HepG2 (cell line): Measurements from ENCODE around the gene LPXN. TPM values are rescaled to one million over a fixed set of nuclear protein-coding genes. Genes with fewer than 3 reads are reported as not detected.

Source experiments
- ATF5 ChIP-seq: sonication (generic); formaldehyde crosslinking; IDR thresholded peaks from 2 replicates; pipeline ENCODE4 v1.4.0; 2020; ENCODE audit warnings: mild to moderate bottlenecking, low read depth, missing genetic modification reagents
- CENPT ChIP-seq: sonication (generic); formaldehyde crosslinking; IDR thresholded peaks from 2 replicates; pipeline ENCODE4 v1.8.0; 2022; ENCODE audit warnings: low read depth, mild to moderate bottlenecking, moderate library complexity, missing genetic modification reagents
- HNRNPUL1 ChIP-seq: fragments of 200-400 bp; formaldehyde crosslinking; IDR thresholded peaks from 2 replicates; pipeline ENCODE4 v1.6.1; 2017; ENCODE audit warnings: low read depth, mild to moderate bottlenecking, low read length, moderate library complexity
- KDM5B ChIP-seq: sonication (generic); formaldehyde crosslinking; IDR thresholded peaks from 2 replicates; pipeline ENCODE4 v1.4.0; 2020; ENCODE audit warnings: missing genetic modification reagents, mild to moderate bottlenecking, borderline replicate concordance
- MBD4 ChIP-seq: IDR thresholded peaks from 2 replicates; pipeline ENCODE4 v1.6.1; 2012; ENCODE audit warnings: low read length, inconsistent platforms, borderline replicate concordance
- MIER3 ChIP-seq: IDR thresholded peaks from 2 replicates; pipeline ENCODE4 v1.6.1; 2016; ENCODE audit warnings: missing compliant biosample characterization, borderline replicate concordance
- MTA3 ChIP-seq: sonication (generic); formaldehyde crosslinking; IDR thresholded peaks from 2 replicates; pipeline ENCODE4 v1.4.0; 2020; ENCODE audit warnings: missing genetic modification reagents
- MYPOP ChIP-seq: sonication (generic); formaldehyde crosslinking; IDR thresholded peaks from 2 replicates; pipeline ENCODE4 v1.8.1; 2023; ENCODE audit warnings: mild to moderate bottlenecking, moderate library complexity, missing genetic modification reagents
- NR0B2 ChIP-seq: sonication (generic); formaldehyde crosslinking; IDR thresholded peaks from 2 replicates; pipeline ENCODE4 v1.4.0; 2020; ENCODE audit warnings: mild to moderate bottlenecking, missing genetic modification reagents
- SMC3 ChIP-seq: IDR thresholded peaks from 2 replicates; pipeline ENCODE4 v1.6.1; 2011; ENCODE audit warnings: low read length, improper control_type of control experiment
- SP5 ChIP-seq: IDR thresholded peaks from 2 replicates; pipeline ENCODE4 v1.6.1; 2016; ENCODE audit warnings: low read depth, borderline replicate concordance
- TCF7L2 ChIP-seq: IDR thresholded peaks from 2 replicates; pipeline ENCODE4 v1.6.1; 2011; ENCODE audit warnings: mild to moderate bottlenecking, low read depth, low read length, moderate library complexity
- ZNF12 ChIP-seq: sonication (generic); formaldehyde crosslinking; IDR thresholded peaks from 2 replicates; pipeline ENCODE4 v1.5.0; 2020; ENCODE audit warnings: missing genetic modification reagents
- ZNF253 ChIP-seq: sonication (generic); formaldehyde crosslinking; IDR thresholded peaks from 2 replicates; pipeline ENCODE4 v1.8.0; 2022; ENCODE audit warnings: mild to moderate bottlenecking, missing genetic modification reagents, borderline replicate concordance
- ZNF264 ChIP-seq: sonication (generic); formaldehyde crosslinking; IDR thresholded peaks from 2 replicates; pipeline ENCODE4 v1.4.0; 2020; ENCODE audit warnings: missing genetic modification reagents
- ZNF276 ChIP-seq: sonication (generic); formaldehyde crosslinking; IDR thresholded peaks from 2 replicates; pipeline ENCODE4 v1.4.0; 2020; ENCODE audit warnings: mild to moderate bottlenecking, low read depth, missing genetic modification reagents
- ZNF577 ChIP-seq: sonication (generic); formaldehyde crosslinking; IDR thresholded peaks from 2 replicates; pipeline ENCODE4 v1.4.0; 2020; ENCODE audit warnings: mild to moderate bottlenecking, low read depth, missing genetic modification reagents, borderline replicate concordance
- ZNF616 ChIP-seq: sonication (generic); formaldehyde crosslinking; IDR thresholded peaks from 2 replicates; pipeline ENCODE4 v1.5.0; 2020; ENCODE audit warnings: low read depth, mild to moderate bottlenecking, missing genetic modification reagents
- ZNF747 ChIP-seq: sonication (generic); formaldehyde crosslinking; IDR thresholded peaks from 2 replicates; pipeline ENCODE4 v1.8.1; 2023; ENCODE audit warnings: missing genetic modification reagents, mild to moderate bottlenecking, borderline replicate concordance
- ZSCAN31 ChIP-seq: sonication (generic); formaldehyde crosslinking; IDR thresholded peaks from 2 replicates; pipeline ENCODE4 v1.5.0; 2020; ENCODE audit warnings: low read depth, mild to moderate bottlenecking, missing genetic modification reagents
- polyA plus RNA-seq, 8 experiments: library from polyadenylated mRNA; depleted of rRNA in 3 of 8; stranded (reverse) in 7 of 8; unstranded in 1 of 8; fragments of >200 nt; fragmentation: Illumina TruSeq in 4 of 8; extraction: Trizol in 4 of 8; gene quantifications; 2 replicates each; pipeline versions ENCODE4 v1.2.1 to v1.2.3, GENCODE V29; 2011 to 2016; ENCODE audit warnings: low read depth in 4 of 8, missing spikeins in 1 of 8, mixed read lengths in 1 of 8; ENCODE audit not compliant: insufficient read depth in 1 of 8
- total RNA-seq, 5 experiments: library from RNA; depleted of rRNA; stranded (reverse); fragments of >200 nt; fragmentation: Illumina TruSeq; extraction: Trizol; gene quantifications; 2 replicates each; pipeline ENCODE4 v1.2.3, GENCODE V29; 2016; ENCODE audit warnings: low read depth in 1 of 5
- TF ChIP-seq, protein P1 (sequence below): sonication (generic); formaldehyde crosslinking; IDR thresholded peaks from 2 replicates; pipeline ENCODE4 v1.5.1; 2020; ENCODE audit warnings: missing genetic modification reagents, mild to moderate bottlenecking, borderline replicate concordance
- TF ChIP-seq, protein P2 (sequence below): sonication (generic); formaldehyde crosslinking; IDR thresholded peaks from 2 replicates; pipeline ENCODE4 v1.5.1; 2020; ENCODE audit warnings: missing genetic modification reagents, mild to moderate bottlenecking, borderline replicate concordance

The LPXN gene
- total and polyA plus RNA-seq, 2 of the 13 experiments (the other 11 are each of a cell fraction or from before 2014, with no cell fraction given): 1.7 to 3.5 TPM

DNA sequence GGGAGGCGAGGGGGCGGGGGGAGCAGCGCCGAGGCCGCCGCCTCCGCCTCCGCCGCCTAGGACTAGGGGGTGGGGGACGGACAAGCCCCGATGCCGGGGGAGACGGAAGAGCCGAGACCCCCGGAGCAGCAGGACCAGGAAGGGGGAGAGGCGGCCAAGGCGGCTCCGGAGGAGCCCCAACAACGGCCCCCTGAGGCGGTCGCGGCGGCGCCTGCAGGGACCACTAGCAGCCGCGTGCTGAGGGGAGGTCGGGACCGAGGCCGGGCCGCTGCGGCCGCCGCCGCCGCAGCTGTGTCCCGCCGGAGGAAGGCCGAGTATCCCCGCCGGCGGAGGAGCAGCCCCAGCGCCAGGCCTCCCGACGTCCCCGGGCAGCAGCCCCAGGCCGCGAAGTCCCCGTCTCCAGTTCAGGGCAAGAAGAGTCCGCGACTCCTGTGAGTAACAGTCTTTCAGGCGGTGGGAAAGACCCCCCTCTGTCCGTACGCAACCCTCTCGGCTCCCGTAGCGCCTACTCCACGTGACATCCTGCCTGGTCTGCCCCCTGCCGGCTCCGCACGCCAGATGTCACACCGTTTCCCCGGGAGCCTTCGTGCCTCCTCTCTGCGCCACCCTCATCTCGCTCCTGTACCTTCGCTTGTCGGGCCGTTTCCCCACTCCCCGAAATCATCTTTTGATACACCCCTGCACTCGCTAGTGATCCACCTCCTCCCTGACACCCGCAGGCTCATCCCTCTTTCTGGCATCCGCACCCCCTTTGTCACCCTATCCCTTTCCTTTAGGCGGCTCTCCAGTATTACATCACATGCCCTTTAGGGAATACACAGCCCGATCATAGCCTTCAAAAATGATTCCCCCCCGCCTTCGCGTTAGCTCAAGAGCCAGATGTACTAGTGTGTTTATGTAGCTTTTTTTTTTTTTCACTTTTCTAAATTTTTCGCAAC lies 3.8 kb upstream of the LPXN start (continued):
- TF ChIP-seq, protein P1, sequence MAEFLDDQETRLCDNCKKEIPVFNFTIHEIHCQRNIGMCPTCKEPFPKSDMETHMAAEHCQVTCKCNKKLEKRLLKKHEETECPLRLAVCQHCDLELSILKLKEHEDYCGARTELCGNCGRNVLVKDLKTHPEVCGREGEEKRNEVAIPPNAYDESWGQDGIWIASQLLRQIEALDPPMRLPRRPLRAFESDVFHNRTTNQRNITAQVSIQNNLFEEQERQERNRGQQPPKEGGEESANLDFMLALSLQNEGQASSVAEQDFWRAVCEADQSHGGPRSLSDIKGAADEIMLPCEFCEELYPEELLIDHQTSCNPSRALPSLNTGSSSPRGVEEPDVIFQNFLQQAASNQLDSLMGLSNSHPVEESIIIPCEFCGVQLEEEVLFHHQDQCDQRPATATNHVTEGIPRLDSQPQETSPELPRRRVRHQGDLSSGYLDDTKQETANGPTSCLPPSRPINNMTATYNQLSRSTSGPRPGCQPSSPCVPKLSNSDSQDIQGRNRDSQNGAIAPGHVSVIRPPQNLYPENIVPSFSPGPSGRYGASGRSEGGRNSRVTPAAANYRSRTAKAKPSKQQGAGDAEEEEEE (CRISPR knock-in tag): peak; percentile 88; the same call in 1 of the 2 replicates
- TF ChIP-seq ATF5 (CRISPR knock-in tag) (no peak), HNRNPUL1 (no peak; the same call in 1 of the 2 replicates), MBD4 (no peak), ZNF264 (CRISPR knock-in tag) (no peak), NR0B2 (no peak; the same call in 1 of the 2 replicates), ZNF12 (no peak), MIER3 (CRISPR knock-in tag) (peak; percentile 78; the same call in 1 of the 2 replicates), ZNF253 (no peak), SP5 (CRISPR knock-in tag) (no peak), MYPOP (CRISPR knock-in tag) (peak; percentile 61), SMC3 (no peak), KDM5B (peak; percentile 85; the same call in 1 of the 2 replicates), ZNF747 (CRISPR knock-in tag) (no peak), MTA3 (CRISPR knock-in tag) (no peak), ZNF276 (CRISPR knock-in tag) (no peak), CENPT (peak; percentile 20; the same call in 1 of the 2 replicates), TCF7L2 (no peak), ZNF577 (no peak), ZNF616 (CRISPR knock-in tag) (peak; percentile 95), ZSCAN31 (no peak)
- TF ChIP-seq, protein P2, sequence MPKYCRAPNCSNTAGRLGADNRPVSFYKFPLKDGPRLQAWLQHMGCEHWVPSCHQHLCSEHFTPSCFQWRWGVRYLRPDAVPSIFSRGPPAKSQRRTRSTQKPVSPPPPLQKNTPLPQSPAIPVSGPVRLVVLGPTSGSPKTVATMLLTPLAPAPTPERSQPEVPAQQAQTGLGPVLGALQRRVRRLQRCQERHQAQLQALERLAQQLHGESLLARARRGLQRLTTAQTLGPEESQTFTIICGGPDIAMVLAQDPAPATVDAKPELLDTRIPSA (CRISPR knock-in tag): no peak
